LNCAP (cell line): ENCODE results near the gene TH.

ENCODE experiments used
- CTCF ChIP-seq: fragments of 450-650 bp; IDR thresholded peaks from 2 replicates; pipeline ENCODE4 v1.5.1; 2017; ENCODE audit warnings: mild to moderate bottlenecking

Gene TH

GRCh38 chr11:2139621-2140337 is 31.8 kb downstream of the TH start:
- no peak for TF ChIP-seq CTCF

- no peak for TF ChIP-seq CTCF
Observed at GRCh38 chr11:2139123-2139521, 32.5 kb downstream of the TH start, which contains the start of gene IGF2. TSS of gene IGF2 (minus strand) at chr11:2139389. CDS start at chr11:2135523, 3,866 bp downstream.

GRCh38 chr11:2138431-2139122 is 33.0 kb downstream of the TH start:
- no peak for TF ChIP-seq CTCF

GRCh38 chr11:2138068-2138430 is 33.6 kb downstream of the TH start:
- TF ChIP-seq CTCF, result no peak

GRCh38 chr11:2137202-2138067 is 34.2 kb downstream of the TH start:
- no peak for TF ChIP-seq CTCF

GRCh38 chr11:2136952-2137201 is 34.7 kb downstream of the TH start:
- no peak for TF ChIP-seq CTCF

- no peak for TF ChIP-seq CTCF
Observed at GRCh38 chr11:2136209-2136951, 35.2 kb downstream of the TH start.
